Superior temporal gyrus (tissue), 1 donor: ENCODE data around the gene KIAA0513.

ENCODE experiments used
- DNase-seq: peaks from one replicate; pipeline ENCODE4 v3.0.0-alpha.2; 2016; ENCODE audit errors: extremely low spot score

KIAA0513 gene, protein sequence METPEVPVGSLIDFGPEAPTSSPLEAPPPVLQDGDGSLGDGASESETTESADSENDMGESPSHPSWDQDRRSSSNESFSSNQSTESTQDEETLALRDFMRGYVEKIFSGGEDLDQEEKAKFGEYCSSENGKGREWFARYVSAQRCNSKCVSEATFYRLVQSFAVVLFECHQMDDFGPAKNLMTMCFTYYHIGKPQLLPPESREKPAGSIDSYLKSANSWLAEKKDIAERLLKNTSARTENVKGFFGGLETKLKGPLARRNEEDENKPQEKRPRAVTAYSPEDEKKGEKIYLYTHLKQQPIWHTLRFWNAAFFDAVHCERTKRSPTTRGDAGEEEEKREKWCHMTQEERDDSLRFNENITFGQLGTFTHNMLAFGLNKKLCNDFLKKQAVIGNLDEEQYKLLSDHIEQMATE

DNA sequence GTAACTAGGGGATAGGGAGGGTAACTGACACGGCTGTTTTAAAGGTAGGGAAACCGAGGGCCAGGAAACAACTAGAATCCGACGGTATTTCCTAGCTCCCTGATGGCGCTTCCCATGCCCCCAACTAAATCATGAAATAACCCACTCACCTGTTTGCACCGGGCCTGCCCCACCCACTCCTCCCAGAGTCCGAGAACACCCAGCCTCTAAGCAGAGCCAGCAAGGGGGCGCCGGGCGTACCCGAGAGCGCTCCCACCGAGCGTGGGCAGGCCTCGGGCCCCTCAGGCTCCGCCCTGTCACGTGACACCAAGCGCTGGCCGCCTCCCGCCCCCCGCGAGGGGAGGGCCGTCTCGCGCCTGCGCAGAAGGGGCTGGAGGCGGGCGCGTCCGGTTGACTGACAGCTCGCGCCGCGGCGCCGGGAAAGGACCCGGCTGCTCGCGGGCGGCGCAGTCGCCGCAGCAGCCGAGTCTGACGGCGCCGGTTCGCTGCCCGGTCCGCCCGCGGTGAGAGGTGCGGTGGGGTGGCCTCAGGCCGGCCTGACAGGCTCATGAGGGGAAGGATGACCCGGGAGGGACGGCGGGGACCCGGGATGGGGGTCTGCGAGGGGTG lies at the start of gene KIAA0513:
Gene KIAA0513, plus strand, starts transcription at position 447 of the 609 bp plus-strand sequence. CDS start 39,277 bp downstream, outside the sequence.
- peak; percentile 97 for DNase-seq

GRCh38 chr16:84979516-84979915 lies 48.1 kb upstream of the KIAA0513 start:
- DNase-seq: no peak

GRCh38 chr16:84982434-84982833 lies 45.2 kb upstream of the KIAA0513 start:
- DNase-seq: no peak

- no peak for DNase-seq
Measured at GRCh38 chr16:84985079-84986065, 42.2 kb upstream of the KIAA0513 start.

DNA sequence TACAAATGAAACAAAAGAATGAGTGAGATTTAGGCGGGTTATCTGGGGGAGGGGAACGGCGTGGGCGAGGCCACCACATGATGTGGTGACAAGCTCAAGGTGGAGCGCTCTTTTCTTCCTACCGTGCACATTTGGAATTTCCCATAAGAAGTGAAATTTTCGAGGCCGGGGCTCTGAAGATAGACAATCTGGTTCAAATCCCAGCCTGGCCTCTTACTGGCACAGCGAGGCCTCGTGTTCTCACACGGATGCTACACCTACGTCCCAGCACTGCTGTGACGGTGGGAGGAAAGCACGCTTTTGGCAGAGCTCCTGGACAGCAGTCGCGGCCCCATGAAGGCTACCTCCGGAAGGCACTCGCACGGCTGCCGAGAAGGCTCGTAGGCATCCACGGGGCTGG lies 41.5 kb upstream of the KIAA0513 start:
- no peak for DNase-seq

GRCh38 chr16:84986879-84987278 lies 40.7 kb upstream of the KIAA0513 start:
- DNase-seq: no peak

- DNase-seq: no peak
Measured at GRCh38 chr16:84988328-84989080, 39.1 kb upstream of the KIAA0513 start.

- DNase-seq: no peak
Measured at GRCh38 chr16:84989749-84990620, 37.6 kb upstream of the KIAA0513 start.

DNA sequence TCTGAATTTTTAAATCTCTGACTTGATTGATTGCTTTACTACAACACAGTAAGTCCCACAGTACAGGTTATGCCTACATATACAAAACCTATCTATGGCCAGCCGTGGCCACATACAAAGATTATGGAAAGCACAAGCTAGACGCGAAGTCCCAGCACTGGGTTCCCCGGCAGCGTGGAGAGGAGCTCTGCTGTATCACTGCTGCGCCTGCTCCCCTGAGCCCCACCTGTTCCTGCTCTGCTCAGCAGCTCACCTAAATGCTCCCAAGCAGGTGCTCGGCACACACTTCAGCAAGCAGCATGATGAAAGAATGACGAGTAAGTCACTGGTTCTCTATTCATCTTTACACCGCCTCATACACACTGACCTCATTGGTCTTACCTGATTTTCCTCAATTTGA lies 36.8 kb upstream of the KIAA0513 start:
- no peak for DNase-seq

GRCh38 chr16:84992717-84993075 lies 34.9 kb upstream of the KIAA0513 start:
- DNase-seq: no peak

DNA sequence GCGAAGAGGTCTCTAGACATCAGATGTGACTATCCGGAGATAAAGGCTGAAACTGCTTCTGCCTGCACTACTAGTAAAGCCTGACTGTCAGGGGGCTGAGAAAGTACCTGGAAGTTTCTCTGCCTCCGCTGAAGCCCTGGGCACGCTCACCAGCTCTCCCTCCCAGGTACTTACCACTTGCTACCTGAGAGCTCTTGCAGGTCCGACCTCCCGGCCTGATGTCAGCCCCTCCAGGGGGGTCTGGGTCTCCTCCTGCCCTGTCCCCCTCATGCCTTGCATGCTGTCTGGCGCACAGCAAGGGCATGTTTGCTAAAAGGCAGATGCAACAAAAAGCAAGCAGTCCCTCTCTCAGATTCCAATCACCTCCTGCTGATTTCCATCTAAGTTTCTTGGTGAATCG lies 33.7 kb upstream of the KIAA0513 start:
- DNase-seq: no peak

DNA sequence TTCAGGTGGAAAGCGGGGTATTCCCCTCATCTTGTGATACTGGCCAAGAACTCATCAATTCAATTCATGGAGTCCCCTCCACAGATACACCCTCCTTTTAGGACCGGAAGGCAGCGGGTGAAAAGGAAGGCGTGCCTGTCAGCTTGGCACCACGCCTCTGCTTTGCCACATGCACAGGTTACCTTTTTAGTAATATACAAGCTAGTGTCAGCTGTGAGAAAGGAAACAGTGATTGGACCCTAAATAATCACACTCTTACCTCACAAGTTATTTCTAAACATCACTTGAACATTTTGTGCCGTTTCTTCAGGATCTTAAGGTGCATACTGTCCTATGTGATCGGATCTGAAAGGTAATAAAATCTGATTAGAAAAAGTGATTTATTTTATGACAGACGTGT lies 31.9 kb upstream of the KIAA0513 start:
- no peak for DNase-seq

- no peak for DNase-seq
Measured at GRCh38 chr16:84996365-84996764, 31.2 kb upstream of the KIAA0513 start.

- DNase-seq: no peak
Measured at GRCh38 chr16:84999200-84999599, 28.4 kb upstream of the KIAA0513 start.

DNA sequence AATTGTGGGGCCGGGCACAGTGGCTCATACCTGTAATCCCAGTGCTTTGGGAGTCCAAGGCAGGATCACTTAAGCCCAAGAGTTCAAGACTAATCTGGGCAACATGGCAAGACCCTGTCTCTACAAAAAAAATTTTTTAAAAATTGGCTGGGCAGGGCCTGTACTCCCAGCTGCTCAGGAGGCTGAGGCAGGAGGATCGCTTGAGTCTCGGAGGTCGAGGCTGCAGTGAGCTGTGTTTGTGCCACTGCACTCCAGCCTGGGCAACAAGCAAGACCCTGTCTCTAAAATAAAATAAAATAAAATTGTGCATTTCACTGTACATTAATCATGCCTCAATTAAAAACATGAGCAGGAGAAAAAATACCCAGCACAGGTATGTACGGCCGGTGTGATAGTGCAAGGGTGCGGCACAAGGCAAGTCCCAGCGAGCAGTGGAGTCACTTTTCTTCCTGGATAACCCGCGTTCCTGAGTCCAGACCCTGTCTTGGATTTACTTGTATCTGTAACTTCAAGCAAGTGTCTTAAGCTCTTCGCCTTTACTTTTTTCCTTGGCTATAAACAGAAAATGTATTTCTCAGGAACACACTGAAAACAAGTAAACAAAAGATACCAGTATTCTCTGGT lies 27.6 kb upstream of the KIAA0513 start:
- no peak for DNase-seq

DNA sequence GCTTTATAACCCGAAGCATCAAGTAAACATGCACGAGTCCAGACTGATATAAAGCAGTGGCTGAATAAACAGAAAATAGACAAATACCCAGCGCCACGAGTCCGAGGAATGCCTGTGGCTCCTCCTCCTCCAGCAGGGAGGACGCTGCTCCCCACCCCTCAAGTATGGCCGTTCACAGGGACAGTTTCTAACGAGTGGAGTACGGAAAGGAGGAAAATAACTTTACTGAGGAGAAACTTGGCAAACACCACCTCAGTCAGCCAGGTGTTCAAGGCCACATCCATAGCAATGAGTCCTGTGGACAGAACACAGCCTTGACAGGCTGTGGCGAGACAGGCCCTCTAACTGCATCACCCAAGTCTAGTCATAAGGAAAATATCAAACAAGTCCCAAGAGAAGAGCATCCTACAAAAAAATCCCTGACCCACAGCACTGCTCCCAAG lies 25.5 kb upstream of the KIAA0513 start:
- no peak for DNase-seq

- DNase-seq: no peak
Measured at GRCh38 chr16:85002608-85003007, 25.0 kb upstream of the KIAA0513 start.

DNA sequence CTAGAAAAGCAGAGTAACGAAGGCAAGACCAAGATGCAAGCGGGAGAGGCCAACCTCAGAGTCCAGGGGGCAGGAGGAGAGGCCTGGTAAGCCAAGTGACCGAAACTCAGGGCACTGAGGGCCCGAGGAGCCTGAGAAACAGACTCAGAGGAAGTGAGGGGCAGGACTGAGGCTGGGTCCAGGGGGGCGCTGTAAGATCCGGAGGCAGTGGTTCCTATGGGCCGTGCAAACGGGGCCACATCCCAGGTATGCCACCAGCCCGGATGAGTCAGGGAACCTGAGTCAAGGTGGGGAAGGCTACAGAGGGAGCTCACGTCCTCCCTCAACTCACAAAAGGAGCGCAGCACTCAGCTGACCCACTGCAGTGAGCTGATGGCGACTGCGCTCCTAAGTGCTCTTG lies 24.5 kb upstream of the KIAA0513 start:
- DNase-seq: no peak

DNA sequence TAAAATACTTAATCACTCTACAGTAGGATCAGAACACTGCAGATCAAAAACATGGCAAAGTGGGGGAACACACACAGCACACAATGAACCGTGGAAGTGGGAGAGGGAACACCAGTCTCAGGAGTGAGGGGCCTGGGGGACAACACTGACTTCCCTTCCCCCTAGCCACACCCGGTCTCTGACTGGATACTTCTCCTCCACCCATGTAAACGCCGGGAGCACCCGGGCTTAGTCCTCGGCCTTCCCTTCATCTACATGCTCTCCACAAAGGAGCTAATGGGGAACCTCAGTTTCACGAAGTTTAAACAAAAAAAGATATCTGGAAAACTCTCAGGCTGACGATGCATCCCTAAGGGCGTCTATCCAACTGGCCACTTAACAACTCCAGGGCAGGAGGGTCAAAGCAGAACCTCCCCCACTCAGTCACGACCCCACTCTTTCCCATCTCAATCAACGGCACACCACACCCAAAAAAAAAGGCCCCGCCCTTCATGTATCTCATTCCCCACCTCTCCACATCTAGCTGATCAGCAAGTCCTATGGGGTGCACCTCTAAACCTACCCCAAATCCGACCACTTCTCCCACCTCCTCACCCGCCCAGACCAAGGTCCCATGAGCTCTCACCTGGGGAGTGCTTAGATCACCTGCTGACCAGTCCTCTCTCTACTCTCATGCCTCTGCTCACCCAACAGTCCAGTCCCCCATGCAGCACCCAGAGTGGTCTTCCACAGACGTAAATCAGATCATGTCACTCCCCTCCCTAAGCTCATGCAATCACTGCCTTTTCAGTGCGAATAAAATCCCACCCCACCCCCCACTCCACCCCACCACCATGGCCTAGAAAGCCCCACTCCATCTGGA lies 23.6 kb upstream of the KIAA0513 start:
- no peak for DNase-seq
